AG04450 (cell line): ENCODE results near the gene UBXN2A. TPM values are rescaled to one million over a fixed set of nuclear protein-coding genes. Genes with fewer than 3 reads are reported as not detected.
"Not testable (repeated sequence)": the region's sequence is repeated elsewhere in the genome, so short reads cannot be mapped to it uniquely, and the experiment has no call there.

ENCODE experiments used
- CTCF ChIA-PET: fragments of 300-600, 350-600 bp; formaldehyde crosslinking; extraction: SDS; loops from one replicate; lab custom pipeline; 2022; ENCODE audit warnings: antibody characterized with exemption, inconsistent platforms; lab: Charles Lee
- POLR2A ChIA-PET: fragments of 350-600 bp; formaldehyde crosslinking; extraction: SDS; loops from one replicate; lab custom pipeline; 2021; ENCODE audit warnings: antibody characterized with exemption, inconsistent platforms; lab: Yijun Ruan, JAX
- DNase-seq: peaks from one replicate; pipeline ENCODE4 v3.0.0-alpha.2; 2011; ENCODE audit warnings: low read depth, low spot score
- H3K27ac ChIP-seq: one replicate; pipeline ENCODE4 v1.5.1; 2012; ENCODE audit warnings: low read depth, low read length, control low read depth
- H3K27me3 ChIP-seq: one replicate; pipeline ENCODE4 v1.6.0; 2012; ENCODE audit warnings: low read length; ENCODE audit not compliant: control insufficient read depth, insufficient read depth
- H3K4me3 ChIP-seq: 2 replicates; pipeline ENCODE4 v1.5.1; 2011; ENCODE audit warnings: mild to moderate bottlenecking, low read depth, low read length, control low read depth
- H3K9me3 ChIP-seq: 2 replicates; pipeline ENCODE4 v1.5.1; 2012; ENCODE audit warnings: low read length; ENCODE audit not compliant: control insufficient read depth, insufficient read depth
- CTCF ChIP-seq: IDR thresholded peaks from 2 replicates; pipeline ENCODE4 v1.5.1; 2011; ENCODE audit warnings: low read depth, low read length, control low read depth, inconsistent platforms
- polyA plus RNA-seq: library from polyadenylated mRNA; depleted of rRNA; stranded (reverse); fragments of >200 nt; gene quantifications from 2 replicates; pipeline ENCODE4 v1.2.3, GENCODE V29; 2011

The UBXN2A gene
- polyA plus RNA-seq, 1 experiment: 13.1 TPM

GRCh38 chr2:23944976-23945375, 4.7 kb downstream of the UBXN2A start:
- H3K27ac ChIP-seq: no peak overlapping the region

GRCh38 chr2:23947350-23947749, 7.1 kb downstream of the UBXN2A start:
- CTCF ChIA-PET: interaction anchor here (0.6 kb wide), 1 partner anchor 78 kb away, joined by 3 read pairs; no protein-coding TSS in a partner anchor
- POLR2A ChIA-PET: no interaction called here

More at GRCh38 chr2:23944976-23945375, 4.7 kb downstream of the UBXN2A start:
- H3K27me3 ChIP-seq: no peaks in the 10 kb centered on the region
- ChIA-PET CTCF (interaction anchor here (3.8 kb wide), 1 partner anchor 18 kb away, joined by 17 read pairs; the partner anchor contains the start of gene ATAD2B), POLR2A (interaction anchor here (1.3 kb wide), 1 partner anchor 17 kb away, joined by 5 read pairs; no protein-coding TSS in a partner anchor)
- H3K4me3 ChIP-seq: no peak overlapping the region
- DNase-seq: no peak
- TF ChIP-seq CTCF: no peak
- no peaks in the 10 kb centered on the region for H3K9me3 ChIP-seq

GRCh38 chr2:23952558-23952957, 12.3 kb downstream of the UBXN2A start:
- H3K27me3 ChIP-seq, POLR2A ChIA-PET, H3K4me3 ChIP-seq, DNase-seq, H3K9me3 ChIP-seq, H3K27ac ChIP-seq: not testable (repeated sequence)
- CTCF ChIA-PET: interaction anchor here (1.7 kb wide), 1 partner anchor 25 kb away, joined by 6 read pairs; the partner anchor contains the start of gene ATAD2B

More at GRCh38 chr2:23947350-23947749, 7.1 kb downstream of the UBXN2A start:
- Histone ChIP-seq H3K27ac (no peak overlapping the region), H3K4me3 (no peak overlapping the region), H3K9me3 (no peaks in the 10 kb centered on the region), H3K27me3 (no peaks in the 10 kb centered on the region)
- no peak for TF ChIP-seq CTCF
- DNase-seq: no peak

- CTCF ChIA-PET: no interaction called here
- H3K27me3 ChIP-seq: no peaks in the 10 kb centered on the region
- H3K9me3 ChIP-seq: no peaks in the 10 kb centered on the region
- no peak overlapping the region for H3K4me3 ChIP-seq
- POLR2A ChIA-PET: no interaction called here
- TF ChIP-seq CTCF: no peak
- no peak overlapping the region for H3K27ac ChIP-seq
- no peak for DNase-seq
These were observed 13.4 kb downstream of the UBXN2A start for GRCh38 chr2:23953625-23954024.

GRCh38 chr2:23954325-23955014, 14.2 kb downstream of the UBXN2A start:
- Histone ChIP-seq H3K27me3 (no peaks in the 10 kb centered on the region), H3K27ac (no peak overlapping the region), H3K4me3 (peak overlapping the region; percentile 17; the same call in 1 of the 2 replicates), H3K9me3 (no peaks in the 10 kb centered on the region)
- TF ChIP-seq CTCF: peak; percentile 54
- DNase-seq: no peak
- ChIA-PET POLR2A (interaction anchor here (0.7 kb wide), 1 partner anchor 30 kb away, joined by 5 read pairs; no protein-coding TSS in a partner anchor), CTCF (no interaction called here)
